Right atrium auricular region (tissue), 2 donors: Measurements from ENCODE around the gene OTULINL. TPM values are rescaled to one million over a fixed set of nuclear protein-coding genes. Genes with fewer than 3 reads are reported as not detected.

ENCODE experiments used
- DNase-seq: peaks from one replicate; pipeline ENCODE4 v3.0.0-alpha.2; 2019; ENCODE audit warnings: low spot score
- H3K27ac ChIP-seq, 2 donors: fragments of 200-600 bp; sonication (generic); 1 replicate in 1 of 2; 2 replicates in 1 of 2; pipeline ENCODE4 v1.5.1; 2016 to 2019
- H3K27me3 ChIP-seq, 2 donors: fragments of 200-600 bp; sonication (generic); one replicate each; pipeline versions ENCODE4 v1.5.1 to v1.6.0; 2017 to 2019
- H3K36me3 ChIP-seq: fragments of 200-600 bp; sonication (generic); one replicate; pipeline ENCODE4 v1.5.1; 2016
- H3K4me1 ChIP-seq, 2 donors: fragments of 200-600 bp; sonication (generic); one replicate each; pipeline versions ENCODE4 v1.5.1 to v1.6.0; 2017 to 2019
- H3K4me3 ChIP-seq, 2 donors: fragments of 200-600 bp; sonication (generic); 1 replicate in 1 of 2; 2 replicates in 1 of 2; pipeline ENCODE4 v1.5.1; 2017 to 2019; ENCODE audit warnings: mild to moderate bottlenecking in 1 of 2, moderate library complexity in 1 of 2
- H3K9me3 ChIP-seq, 2 donors: fragments of 200-600 bp; sonication (generic); one replicate each; pipeline ENCODE4 v1.5.1; 2019
- total RNA-seq, 2 donors: library from RNA; depleted of rRNA; stranded (reverse); fragments of >200 nt; gene quantifications; one replicate each; pipeline ENCODE4 v1.1.0, GENCODE V29; 2016
- TF ChIP-seq, protein P1 (sequence below), 2 donors: fragments of 200-600 bp; sonication (generic); IDR thresholded peaks; one replicate each; pipeline ENCODE4 v1.5.1; 2019; ENCODE audit warnings: antibody characterized with exemption in 2 of 2

OTULINL gene
- total RNA-seq, 2 donors from 2014 or later: 1.6 to 2.1 TPM

DNA sequence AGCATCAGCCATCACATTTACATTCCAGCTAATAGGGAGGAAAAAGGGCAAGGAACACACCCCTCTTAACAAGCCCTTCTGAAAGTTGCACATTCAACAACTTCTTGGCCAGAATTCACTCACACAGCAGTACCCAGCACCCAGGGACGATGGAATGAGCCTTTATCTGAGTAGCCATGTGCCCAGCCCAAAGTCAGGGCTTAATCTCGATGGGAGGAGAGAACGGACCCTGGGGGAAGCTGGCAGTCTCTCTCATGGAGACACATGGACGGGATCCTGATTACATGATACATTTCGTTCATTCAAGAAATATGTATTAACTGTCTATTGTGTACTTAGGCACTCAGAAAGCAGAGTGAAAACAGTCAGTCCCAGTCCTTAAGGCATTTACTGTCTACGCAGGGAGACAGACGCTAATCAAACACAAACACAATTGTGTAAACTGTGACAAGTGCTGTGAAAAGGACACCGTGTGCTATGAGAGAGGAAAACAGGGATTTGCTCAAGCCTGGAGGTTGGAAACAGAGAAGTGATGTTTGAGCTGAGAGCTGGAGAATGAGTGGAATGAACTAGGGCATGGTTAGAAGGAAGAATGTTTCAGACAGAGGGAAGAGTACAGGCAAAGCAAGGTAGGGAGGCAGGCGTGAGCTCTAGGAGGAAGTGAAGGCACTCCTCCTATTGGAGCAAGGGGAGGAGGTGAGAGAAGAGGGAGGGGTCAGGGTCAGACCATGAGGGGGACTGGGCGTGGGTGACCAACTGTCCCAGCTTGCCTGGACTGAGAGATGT is 7.4 kb downstream of the OTULINL start:
- no peaks in the 10 kb centered on the region for H3K27me3 ChIP-seq
- TF ChIP-seq, protein P1, sequence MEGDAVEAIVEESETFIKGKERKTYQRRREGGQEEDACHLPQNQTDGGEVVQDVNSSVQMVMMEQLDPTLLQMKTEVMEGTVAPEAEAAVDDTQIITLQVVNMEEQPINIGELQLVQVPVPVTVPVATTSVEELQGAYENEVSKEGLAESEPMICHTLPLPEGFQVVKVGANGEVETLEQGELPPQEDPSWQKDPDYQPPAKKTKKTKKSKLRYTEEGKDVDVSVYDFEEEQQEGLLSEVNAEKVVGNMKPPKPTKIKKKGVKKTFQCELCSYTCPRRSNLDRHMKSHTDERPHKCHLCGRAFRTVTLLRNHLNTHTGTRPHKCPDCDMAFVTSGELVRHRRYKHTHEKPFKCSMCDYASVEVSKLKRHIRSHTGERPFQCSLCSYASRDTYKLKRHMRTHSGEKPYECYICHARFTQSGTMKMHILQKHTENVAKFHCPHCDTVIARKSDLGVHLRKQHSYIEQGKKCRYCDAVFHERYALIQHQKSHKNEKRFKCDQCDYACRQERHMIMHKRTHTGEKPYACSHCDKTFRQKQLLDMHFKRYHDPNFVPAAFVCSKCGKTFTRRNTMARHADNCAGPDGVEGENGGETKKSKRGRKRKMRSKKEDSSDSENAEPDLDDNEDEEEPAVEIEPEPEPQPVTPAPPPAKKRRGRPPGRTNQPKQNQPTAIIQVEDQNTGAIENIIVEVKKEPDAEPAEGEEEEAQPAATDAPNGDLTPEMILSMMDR (IDR thresholded peaks at IDR 0.05): no peak
- H3K4me1 ChIP-seq: no peaks in the 10 kb centered on the region
- DNase-seq: no peak
- H3K4me3 ChIP-seq: no peak overlapping the region
- no peaks in the 10 kb centered on the region for H3K36me3 ChIP-seq
- H3K9me3 ChIP-seq: no peaks in the 10 kb centered on the region
- H3K27ac ChIP-seq: no peak overlapping the region

- Histone ChIP-seq H3K27ac (no peak overlapping the region), H3K4me3 (no peak overlapping the region), H3K36me3 (no peaks in the 10 kb centered on the region), H3K9me3 (no peaks in the 10 kb centered on the region), H3K27me3 (no peaks in the 10 kb centered on the region), H3K4me1 (no peaks in the 10 kb centered on the region)
- DNase-seq: no peak
- TF ChIP-seq, protein P1 (IDR thresholded peaks at IDR 0.05): no peak
Measured at GRCh38 chr5:14590949-14591348, 9.4 kb downstream of the OTULINL start.

DNA sequence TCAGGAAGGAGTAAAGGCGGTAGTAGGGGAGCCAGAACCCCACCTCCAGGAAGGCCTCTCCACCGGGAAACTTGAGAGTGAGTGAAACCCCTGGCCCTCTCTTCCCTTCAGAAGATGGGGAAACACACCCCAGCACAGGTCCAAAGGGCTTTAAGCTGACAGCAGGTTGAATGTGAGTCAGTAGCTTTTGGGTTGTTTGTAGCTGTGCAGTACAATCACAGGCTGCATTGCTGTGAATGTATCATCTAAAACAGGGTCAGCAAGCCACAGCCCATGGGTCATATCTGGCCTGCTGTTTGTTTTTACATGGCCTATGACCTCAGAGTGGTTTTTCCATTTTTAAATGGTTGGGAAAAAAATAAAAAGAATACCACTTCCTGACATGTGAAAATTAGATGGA is 10.0 kb downstream of the OTULINL start:
- DNase-seq: no peak
- Histone ChIP-seq H3K9me3 (no peaks in the 10 kb centered on the region), H3K4me1 (no peaks in the 10 kb centered on the region)

DNA sequence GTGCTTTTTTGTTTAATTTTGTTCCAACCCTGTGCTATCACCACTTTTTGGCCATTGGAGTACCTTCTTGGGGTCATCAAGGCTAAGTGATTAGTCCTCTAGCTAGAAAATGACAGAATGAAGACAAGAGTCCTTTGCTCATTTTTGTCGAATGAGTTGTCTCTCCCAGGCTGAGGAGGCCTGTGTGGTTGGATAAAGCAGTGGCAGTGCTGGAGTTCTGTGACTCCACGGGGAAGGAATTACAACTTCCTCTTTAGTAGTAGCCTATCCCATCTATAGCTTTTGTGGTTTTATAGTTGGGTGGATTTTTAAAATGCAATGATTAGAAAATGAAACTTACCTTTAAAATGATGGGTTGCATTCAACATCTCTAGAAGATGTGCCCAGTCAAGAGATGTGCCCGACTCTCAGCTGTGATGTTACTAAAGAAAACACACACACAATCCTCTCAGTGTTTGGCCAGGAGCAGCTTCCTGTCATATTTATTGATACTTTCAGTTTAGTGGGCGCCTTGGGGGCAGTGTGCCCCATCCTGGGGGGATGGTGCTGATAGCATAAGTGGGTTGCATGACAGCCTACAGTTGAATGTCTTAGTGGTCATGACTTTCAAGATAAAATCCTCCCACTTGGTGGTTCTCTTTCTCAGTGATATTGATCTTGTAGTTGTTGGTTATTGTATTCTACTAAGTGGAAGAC is 11.9 kb downstream of the OTULINL start:
- H3K36me3 ChIP-seq: no peaks in the 10 kb centered on the region
- H3K9me3 ChIP-seq: no peaks in the 10 kb centered on the region
- H3K27ac ChIP-seq: no peak overlapping the region
- no peak overlapping the region for H3K4me3 ChIP-seq
- TF ChIP-seq, protein P1 (IDR thresholded peaks at IDR 0.05): no peak
- no peak for DNase-seq
- H3K4me1 ChIP-seq: no peaks in the 10 kb centered on the region
- H3K27me3 ChIP-seq: no peaks in the 10 kb centered on the region

More for the DNA sequence above, 10.0 kb downstream of the OTULINL start:
- no peaks in the 10 kb centered on the region for H3K27me3 ChIP-seq
- H3K4me3 ChIP-seq: no peak overlapping the region
- no peak overlapping the region for H3K27ac ChIP-seq
- TF ChIP-seq, protein P1 (IDR thresholded peaks at IDR 0.05): no peak
- H3K36me3 ChIP-seq: no peaks in the 10 kb centered on the region

- no peak for DNase-seq
- H3K36me3 ChIP-seq: no peaks in the 10 kb centered on the region
- no peaks in the 10 kb centered on the region for H3K9me3 ChIP-seq
- H3K27me3 ChIP-seq: no peaks in the 10 kb centered on the region
- no peak overlapping the region for H3K27ac ChIP-seq
- no peak overlapping the region for H3K4me3 ChIP-seq
- TF ChIP-seq, protein P1 (IDR thresholded peaks at IDR 0.05): no peak
- H3K4me1 ChIP-seq: no peaks in the 10 kb centered on the region
Measured at GRCh38 chr5:14594378-14595074, 12.9 kb downstream of the OTULINL start.
